GM13976 (cell line): Measurements from ENCODE around the gene PFKFB3.
"Not testable (repeated sequence)": the region's sequence is repeated elsewhere in the genome, so short reads cannot be mapped to it uniquely, and the experiment has no call there.

Experiments
- DNase-seq: peaks from one replicate; pipeline ENCODE4 v3.0.0; 2012; ENCODE audit warnings: low spot score
- in situ Hi-C: fragments of 300-500 bp; cut with MboI; formaldehyde crosslinking; loops from one replicate; pipeline ENCODE4 v1.12.0; 2022; ENCODE audit warnings: low sequenced_read_pairs, mixed read lengths, inconsistent platforms; ENCODE audit not compliant: unreplicated experiment
- TF ChIP-seq, protein P1 (sequence below): IDR thresholded peaks from 2 replicates; pipeline ENCODE4 v1.5.1; 2012; ENCODE audit warnings: borderline replicate concordance, mild to moderate bottlenecking; ENCODE audit not compliant: insufficient read depth; ENCODE audit errors: extremely low read depth, missing control alignments, control extremely low read depth

PFKFB3 gene

DNA sequence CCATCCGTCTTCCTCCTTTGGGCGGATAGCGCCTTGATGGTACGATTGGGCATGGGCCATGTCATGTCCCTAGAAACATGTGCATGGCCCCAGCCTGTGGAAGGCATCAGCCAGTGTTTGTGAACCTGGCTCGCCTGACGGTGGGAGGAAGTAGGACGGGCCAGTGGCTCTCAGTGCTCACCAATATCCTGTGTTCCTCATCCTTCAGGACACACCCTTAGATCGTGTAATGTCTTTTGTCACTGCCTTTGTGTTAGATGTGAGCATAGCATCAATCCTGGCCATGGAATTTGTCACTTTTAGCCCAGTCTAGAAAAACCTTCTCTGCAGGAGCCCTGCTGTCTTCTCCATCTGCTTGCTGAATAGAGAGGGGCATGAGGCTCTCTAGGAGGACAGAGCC lies 77.6 kb downstream of the PFKFB3 start:
- in situ Hi-C loops = no loop called here

DNA sequence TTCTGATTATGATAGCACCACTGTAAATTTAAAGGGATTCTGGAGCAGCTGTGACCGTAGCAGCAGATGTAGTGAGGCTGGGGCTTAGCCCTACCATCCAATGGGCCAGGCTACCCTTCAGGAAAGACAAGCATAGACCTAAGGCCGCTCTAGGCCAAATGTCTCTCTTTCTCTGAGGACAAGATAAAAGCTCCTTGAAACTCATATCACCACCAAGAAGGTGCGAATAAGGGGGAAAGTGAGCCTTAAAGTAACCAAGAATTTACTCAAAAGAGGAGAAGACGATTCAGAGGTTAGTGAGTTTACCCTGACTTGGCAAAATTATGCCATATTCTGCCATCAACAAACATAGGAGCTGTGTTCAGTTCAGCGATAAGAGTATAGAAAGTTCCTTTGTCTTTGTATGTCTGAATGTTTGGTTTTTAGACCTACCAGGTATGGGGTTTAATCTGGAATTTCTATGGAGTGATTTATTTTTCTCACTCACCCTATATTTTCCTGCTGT lies 79.8 kb downstream of the PFKFB3 start:
- TF ChIP-seq, protein P1, sequence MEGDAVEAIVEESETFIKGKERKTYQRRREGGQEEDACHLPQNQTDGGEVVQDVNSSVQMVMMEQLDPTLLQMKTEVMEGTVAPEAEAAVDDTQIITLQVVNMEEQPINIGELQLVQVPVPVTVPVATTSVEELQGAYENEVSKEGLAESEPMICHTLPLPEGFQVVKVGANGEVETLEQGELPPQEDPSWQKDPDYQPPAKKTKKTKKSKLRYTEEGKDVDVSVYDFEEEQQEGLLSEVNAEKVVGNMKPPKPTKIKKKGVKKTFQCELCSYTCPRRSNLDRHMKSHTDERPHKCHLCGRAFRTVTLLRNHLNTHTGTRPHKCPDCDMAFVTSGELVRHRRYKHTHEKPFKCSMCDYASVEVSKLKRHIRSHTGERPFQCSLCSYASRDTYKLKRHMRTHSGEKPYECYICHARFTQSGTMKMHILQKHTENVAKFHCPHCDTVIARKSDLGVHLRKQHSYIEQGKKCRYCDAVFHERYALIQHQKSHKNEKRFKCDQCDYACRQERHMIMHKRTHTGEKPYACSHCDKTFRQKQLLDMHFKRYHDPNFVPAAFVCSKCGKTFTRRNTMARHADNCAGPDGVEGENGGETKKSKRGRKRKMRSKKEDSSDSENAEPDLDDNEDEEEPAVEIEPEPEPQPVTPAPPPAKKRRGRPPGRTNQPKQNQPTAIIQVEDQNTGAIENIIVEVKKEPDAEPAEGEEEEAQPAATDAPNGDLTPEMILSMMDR = no peak
- in situ Hi-C loops = no loop called here
- no peak for DNase-seq

More for the DNA sequence above, 77.6 kb downstream of the PFKFB3 start:
- TF ChIP-seq, protein P1 = no peak
- no peak for DNase-seq

DNA sequence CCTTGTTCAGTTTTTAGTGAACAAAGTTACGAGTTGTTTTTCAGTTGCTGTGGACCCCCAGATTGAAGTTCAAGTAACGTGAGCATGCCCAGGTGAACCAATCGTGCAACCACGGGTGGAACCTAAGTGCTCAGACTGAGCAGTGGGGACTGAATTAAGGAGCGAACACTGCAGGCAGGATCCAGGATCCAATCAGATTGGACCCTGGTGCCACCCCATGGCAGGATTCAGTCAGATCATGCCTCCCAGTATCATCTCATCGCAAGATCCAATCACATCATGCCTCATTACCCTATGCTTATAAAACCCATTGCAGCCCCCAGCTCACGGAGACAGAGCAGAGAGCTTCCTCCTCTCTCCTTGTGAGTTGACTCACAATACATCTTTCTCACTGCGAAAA lies 80.9 kb downstream of the PFKFB3 start:
- in situ Hi-C loops = no loop called here
- DNase-seq = no peak
- TF ChIP-seq, protein P1 = no peak

DNA sequence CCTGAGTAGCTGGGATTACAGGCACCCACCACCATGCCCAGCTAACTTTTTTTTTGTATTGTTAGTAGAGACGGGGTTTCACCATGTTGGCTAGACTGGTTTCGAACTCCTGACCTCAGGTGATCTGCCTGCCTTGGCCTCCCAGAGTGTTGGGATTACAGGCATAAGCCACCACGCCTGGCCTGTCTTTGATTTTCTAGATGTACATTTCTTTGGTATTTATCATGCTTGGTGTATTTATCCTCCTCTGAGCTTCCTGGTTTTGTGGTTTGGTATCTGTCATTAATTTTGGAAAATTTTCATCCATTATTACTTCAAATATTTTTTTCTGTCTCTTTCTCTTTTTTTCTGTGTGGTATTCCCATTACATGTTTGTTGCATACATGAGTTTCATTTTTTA lies 87.9 kb downstream of the PFKFB3 start:
- in situ Hi-C loops, DNase-seq: not testable (repeated sequence)

DNA sequence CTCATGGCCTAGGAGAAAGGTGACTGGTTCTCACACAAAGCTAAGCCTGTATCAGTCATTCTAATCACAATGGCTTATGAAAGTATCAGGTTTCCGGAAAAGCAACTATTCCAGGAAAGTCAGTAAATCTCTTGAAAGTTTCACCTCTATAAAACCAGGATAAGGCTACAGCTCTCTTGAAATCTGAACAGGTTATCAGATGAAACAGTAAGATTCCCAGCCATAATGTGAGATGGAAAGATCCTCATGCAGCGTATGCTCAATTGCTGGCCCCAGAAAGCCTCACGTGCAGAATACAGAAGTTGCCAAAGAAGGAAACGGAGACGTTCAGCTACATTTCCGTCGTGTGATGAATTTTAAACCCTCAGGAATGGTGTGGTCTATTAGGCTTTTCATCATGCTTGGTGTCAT lies 90.0 kb downstream of the PFKFB3 start:
- in situ Hi-C loops = no loop called here
- DNase-seq = no peak
- TF ChIP-seq, protein P1 = no peak

DNA sequence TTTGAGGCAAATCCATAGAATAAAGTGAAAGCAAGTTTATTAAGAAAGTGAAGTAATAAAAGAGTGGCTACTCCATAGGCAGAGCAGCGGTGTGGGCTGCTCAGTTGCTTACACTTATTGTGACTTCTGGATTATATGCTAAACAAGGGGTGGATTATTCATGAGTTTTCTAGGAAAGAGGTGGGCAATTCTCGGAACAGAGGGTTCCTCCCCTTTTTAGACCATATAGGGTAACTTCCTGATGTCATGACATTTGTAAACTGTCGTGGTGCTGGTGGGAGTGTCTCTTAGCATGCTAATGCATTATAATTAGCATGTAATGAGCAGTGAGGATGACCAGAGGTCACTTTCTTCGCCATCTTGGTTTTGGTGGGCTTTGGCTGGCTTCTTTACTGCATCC lies 93.7 kb downstream of the PFKFB3 start:
- DNase-seq, in situ Hi-C loops: not testable (repeated sequence)

DNA sequence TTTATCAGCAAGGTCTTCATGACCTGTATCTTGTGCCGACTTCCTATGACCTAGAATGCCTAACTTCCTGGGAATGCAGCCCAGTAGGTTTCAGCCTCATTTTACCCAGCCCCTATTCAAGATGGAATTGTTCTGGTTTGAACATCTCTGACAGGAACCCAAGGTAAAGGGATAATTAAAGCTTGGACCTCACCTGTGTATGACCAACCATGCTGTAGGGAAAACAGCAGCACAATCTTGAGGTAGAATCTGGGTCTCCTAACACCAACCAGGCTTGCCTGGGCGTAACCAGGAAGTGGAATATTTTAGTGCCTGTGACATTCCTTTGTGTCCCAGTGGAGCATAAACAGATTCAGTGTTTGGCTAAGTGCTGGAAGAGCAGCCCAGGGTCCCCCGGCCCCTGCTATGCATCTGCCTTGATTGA lies 94.1 kb downstream of the PFKFB3 start:
- TF ChIP-seq, protein P1 = no peak
- in situ Hi-C loops = no loop called here
- no peak for DNase-seq

DNA sequence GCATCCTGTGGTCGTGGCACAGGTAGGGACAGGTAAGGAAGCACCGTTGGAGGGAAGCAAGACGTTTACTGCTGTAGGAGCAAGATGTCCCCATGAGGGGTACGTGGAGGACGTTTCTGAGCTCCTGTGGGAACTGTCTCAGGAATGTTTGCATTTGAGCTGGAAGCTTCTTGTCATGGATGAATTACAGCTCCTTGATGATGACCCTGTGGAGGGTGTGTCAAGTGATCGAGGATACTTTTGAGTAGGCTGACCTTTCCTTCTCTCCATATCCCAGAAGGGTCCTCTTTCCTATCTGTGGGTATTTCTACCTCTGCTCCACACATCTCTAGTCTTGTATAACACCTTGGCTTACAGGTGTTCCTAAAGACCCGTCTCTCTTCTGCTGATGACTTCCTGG lies 94.8 kb downstream of the PFKFB3 start:
- in situ Hi-C loops = no loop called here
- TF ChIP-seq, protein P1 = no peak

More for the DNA sequence above, 94.8 kb downstream of the PFKFB3 start:
- no peak for DNase-seq
